Measurements from ENCODE around the gene ABCC1. TPM values are rescaled to one million over a fixed set of nuclear protein-coding genes. Genes with fewer than 3 reads are reported as not detected.

ABCC1 gene
- total and polyA plus RNA-seq, 2 experiments from 2014 or later = 7.0 to 9.3 TPM

GRCh38 chr16:16075488-16076422, 126.3 kb downstream of the ABCC1 start:
- Histone ChIP-seq H2AFZ (no peak overlapping the region), H3K9me2 (replicated peaks; ENCODE audit: insufficient read depth) (no peaks in the 10 kb centered on the region), H3K36me3 (replicated peaks; ENCODE audit: insufficient read depth, low read depth) (no peaks in the 10 kb centered on the region), H3K9me3 (ENCODE audit: low read depth) (no peaks in the 10 kb centered on the region), H3K27ac (no peak overlapping the region), H3K4me2 (no peak overlapping the region), H3K79me2 (no peaks in the 10 kb centered on the region), H4K20me1 (ENCODE audit: insufficient read depth, poor library complexity, severe bottlenecking) (no peaks in the 10 kb centered on the region), H3K4me3 (no peak overlapping the region), H3K27me3 (no peaks in the 10 kb centered on the region), H3K4me1 (ENCODE audit: insufficient read depth) (peaks cover 9% of the 10 kb centered on the region)
- no peak for DNase-seq (ENCODE audit: low spot score)
- TF ChIP-seq EZH2phosphoT487 (IDR thresholded peaks at IDR 0.05; ENCODE audit: low read depth, severe bottlenecking, unreplicated experiment) = no peak
- TF ChIP-seq, protein P1, sequence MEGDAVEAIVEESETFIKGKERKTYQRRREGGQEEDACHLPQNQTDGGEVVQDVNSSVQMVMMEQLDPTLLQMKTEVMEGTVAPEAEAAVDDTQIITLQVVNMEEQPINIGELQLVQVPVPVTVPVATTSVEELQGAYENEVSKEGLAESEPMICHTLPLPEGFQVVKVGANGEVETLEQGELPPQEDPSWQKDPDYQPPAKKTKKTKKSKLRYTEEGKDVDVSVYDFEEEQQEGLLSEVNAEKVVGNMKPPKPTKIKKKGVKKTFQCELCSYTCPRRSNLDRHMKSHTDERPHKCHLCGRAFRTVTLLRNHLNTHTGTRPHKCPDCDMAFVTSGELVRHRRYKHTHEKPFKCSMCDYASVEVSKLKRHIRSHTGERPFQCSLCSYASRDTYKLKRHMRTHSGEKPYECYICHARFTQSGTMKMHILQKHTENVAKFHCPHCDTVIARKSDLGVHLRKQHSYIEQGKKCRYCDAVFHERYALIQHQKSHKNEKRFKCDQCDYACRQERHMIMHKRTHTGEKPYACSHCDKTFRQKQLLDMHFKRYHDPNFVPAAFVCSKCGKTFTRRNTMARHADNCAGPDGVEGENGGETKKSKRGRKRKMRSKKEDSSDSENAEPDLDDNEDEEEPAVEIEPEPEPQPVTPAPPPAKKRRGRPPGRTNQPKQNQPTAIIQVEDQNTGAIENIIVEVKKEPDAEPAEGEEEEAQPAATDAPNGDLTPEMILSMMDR (IDR thresholded peaks at IDR 0.05; ENCODE audit: poor library complexity) = no peak
- no peak for TF ChIP-seq EZH2 (IDR thresholded peaks at IDR 0.05; ENCODE audit: borderline replicate concordance)
- 94% methylated on average over 31 of the region's 31 CpGs for WGBS (ENCODE audit: low lambda C conversion rate, missing lambda C conversion rate)

DNA sequence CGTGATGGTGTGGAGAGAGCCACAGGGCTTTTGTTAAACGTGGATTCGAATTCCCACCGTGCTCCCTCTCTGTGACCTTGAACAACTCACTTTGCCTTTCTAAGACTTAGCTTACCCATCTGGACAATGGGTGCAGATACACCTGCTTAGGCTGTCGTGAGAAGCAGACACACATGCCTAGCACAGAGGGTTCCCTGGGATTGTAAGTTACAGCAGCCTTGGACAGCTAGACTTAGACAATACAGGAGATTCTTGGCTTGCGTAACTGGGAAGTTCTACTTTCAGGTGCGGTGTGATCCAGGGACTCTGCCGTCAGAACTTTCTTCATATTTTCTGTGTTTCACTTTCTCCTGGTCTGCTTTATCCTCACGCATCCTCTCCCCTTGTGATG, 127.0 kb downstream of the ABCC1 start:
- Histone ChIP-seq H3K4me3 (no peak overlapping the region), H3K4me2 (no peak overlapping the region), H2AFZ (no peak overlapping the region), H3K9me2 (replicated peaks; ENCODE audit: insufficient read depth) (no peaks in the 10 kb centered on the region), H3K27me3 (no peaks in the 10 kb centered on the region), H4K20me1 (ENCODE audit: insufficient read depth, poor library complexity, severe bottlenecking) (no peaks in the 10 kb centered on the region), H3K27ac (no peak overlapping the region), H3K9me3 (ENCODE audit: low read depth) (no peaks in the 10 kb centered on the region), H3K4me1 (ENCODE audit: insufficient read depth) (peaks cover 9% of the 10 kb centered on the region), H3K36me3 (replicated peaks; ENCODE audit: insufficient read depth, low read depth) (no peaks in the 10 kb centered on the region), H3K79me2 (no peaks in the 10 kb centered on the region)
- no peak for DNase-seq (ENCODE audit: low spot score)
- TF ChIP-seq EZH2phosphoT487 (IDR thresholded peaks at IDR 0.05; ENCODE audit: low read depth, severe bottlenecking, unreplicated experiment) (no peak), EZH2 (IDR thresholded peaks at IDR 0.05; ENCODE audit: borderline replicate concordance) (no peak)
- TF ChIP-seq, protein P1 (IDR thresholded peaks at IDR 0.05; ENCODE audit: poor library complexity) = no peak
- WGBS (ENCODE audit: low lambda C conversion rate, missing lambda C conversion rate) = 96% methylated on average over 9 of the region's 9 CpGs

DNA sequence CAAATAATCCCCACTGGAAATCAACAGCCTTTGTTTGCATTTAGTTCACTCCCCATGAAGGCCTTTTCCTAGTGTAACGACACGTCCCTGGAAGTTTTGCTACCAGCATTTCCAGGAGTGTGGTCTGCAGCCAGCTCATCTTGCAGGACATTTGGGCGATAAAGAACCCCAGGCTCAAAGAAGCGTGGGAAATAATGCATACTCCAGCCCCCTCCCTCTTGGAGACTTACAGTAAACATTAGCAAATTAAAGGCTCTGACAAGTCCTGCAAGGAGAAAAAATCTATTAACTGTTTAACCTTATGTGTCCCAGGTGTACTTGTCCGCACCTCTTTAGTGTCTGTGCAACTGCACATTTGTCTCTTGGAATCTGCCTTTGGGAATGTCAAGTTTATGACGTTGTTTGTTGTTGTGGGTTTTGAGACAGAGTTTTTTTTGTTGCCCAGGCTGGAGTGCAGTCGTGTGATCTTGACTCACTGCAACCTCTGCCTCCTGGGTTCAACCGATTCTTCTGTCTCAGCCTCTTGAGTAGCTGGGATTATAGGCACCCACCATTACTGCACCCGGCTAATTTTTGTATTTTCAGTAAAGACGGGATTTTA, 131.1 kb downstream of the ABCC1 start:
- Histone ChIP-seq H3K36me3 (replicated peaks; ENCODE audit: insufficient read depth, low read depth) (no peaks in the 10 kb centered on the region), H4K20me1 (ENCODE audit: insufficient read depth, poor library complexity, severe bottlenecking) (no peaks in the 10 kb centered on the region), H3K4me3 (no peak overlapping the region), H3K9me2 (replicated peaks; ENCODE audit: insufficient read depth) (no peaks in the 10 kb centered on the region), H3K79me2 (no peaks in the 10 kb centered on the region), H2AFZ (no peak overlapping the region), H3K4me2 (no peak overlapping the region), H3K27ac (no peak overlapping the region), H3K9me3 (ENCODE audit: low read depth) (no peaks in the 10 kb centered on the region), H3K27me3 (no peaks in the 10 kb centered on the region), H3K4me1 (ENCODE audit: insufficient read depth) (no peaks in the 10 kb centered on the region)
- no peak for DNase-seq (ENCODE audit: low spot score)
- WGBS (ENCODE audit: low lambda C conversion rate, missing lambda C conversion rate) = 81% methylated on average over 10 of the region's 10 CpGs
- no peak for TF ChIP-seq EZH2 (IDR thresholded peaks at IDR 0.05; ENCODE audit: borderline replicate concordance)
- TF ChIP-seq, protein P1 (IDR thresholded peaks at IDR 0.05; ENCODE audit: poor library complexity) = no peak
- TF ChIP-seq EZH2phosphoT487 (IDR thresholded peaks at IDR 0.05; ENCODE audit: low read depth, severe bottlenecking, unreplicated experiment) = no peak
